DOHH2 (cell line): ENCODE data around the gene PRDX3.

Experiments
- EZH2phosphoT487 ChIP-seq: fragments of 200-600 bp; sonication (generic); IDR thresholded peaks from 2 replicates; pipeline ENCODE4 v1.6.1; 2017; ENCODE audit warnings: borderline replicate concordance, mild to moderate bottlenecking, antibody characterized with exemption, low read length, moderate library complexity, mixed read lengths
- TF ChIP-seq, protein P1 (sequence below): fragments of 200-600 bp; sonication (generic); IDR thresholded peaks from one replicate; pipeline ENCODE4 v1.5.1; 2014; ENCODE audit warnings: antibody characterized with exemption, mild to moderate bottlenecking, low read depth, low read length; ENCODE audit not compliant: poor library complexity, severe bottlenecking

- TF ChIP-seq, protein P1, sequence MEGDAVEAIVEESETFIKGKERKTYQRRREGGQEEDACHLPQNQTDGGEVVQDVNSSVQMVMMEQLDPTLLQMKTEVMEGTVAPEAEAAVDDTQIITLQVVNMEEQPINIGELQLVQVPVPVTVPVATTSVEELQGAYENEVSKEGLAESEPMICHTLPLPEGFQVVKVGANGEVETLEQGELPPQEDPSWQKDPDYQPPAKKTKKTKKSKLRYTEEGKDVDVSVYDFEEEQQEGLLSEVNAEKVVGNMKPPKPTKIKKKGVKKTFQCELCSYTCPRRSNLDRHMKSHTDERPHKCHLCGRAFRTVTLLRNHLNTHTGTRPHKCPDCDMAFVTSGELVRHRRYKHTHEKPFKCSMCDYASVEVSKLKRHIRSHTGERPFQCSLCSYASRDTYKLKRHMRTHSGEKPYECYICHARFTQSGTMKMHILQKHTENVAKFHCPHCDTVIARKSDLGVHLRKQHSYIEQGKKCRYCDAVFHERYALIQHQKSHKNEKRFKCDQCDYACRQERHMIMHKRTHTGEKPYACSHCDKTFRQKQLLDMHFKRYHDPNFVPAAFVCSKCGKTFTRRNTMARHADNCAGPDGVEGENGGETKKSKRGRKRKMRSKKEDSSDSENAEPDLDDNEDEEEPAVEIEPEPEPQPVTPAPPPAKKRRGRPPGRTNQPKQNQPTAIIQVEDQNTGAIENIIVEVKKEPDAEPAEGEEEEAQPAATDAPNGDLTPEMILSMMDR: no peak
- TF ChIP-seq EZH2phosphoT487: no peak
These were observed 57.7 kb downstream of the PRDX3 start for GRCh38 chr10:119120875-119121274.
